Measurements from ENCODE around the gene ABCA1. TPM values are rescaled to one million over a fixed set of nuclear protein-coding genes. Genes with fewer than 3 reads are reported as not detected.

Gene ABCA1
- total and polyA plus RNA-seq, 2 donors (not counting 1 experiment from before 2014, with no cell fraction given) = 11.5 to 60.4 TPM

DNA sequence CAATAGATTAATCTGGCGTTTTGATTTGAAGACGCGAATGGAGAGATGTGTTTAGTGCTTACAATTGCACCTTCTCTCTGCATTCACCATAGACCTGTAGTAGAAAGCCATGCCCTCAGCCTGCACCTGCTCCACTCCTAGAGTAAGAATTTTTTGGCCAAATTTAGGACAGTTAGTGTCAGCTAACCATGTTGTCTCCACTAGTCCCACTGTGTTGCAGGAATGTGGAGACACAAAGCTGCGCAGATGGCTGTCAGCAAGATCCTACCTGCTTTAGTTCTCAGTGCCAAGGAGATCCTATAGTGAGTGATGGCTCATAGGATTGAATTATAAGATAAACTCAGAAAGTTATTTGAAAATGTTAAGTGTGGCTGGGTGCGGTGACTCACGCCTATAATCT is 35.1 kb upstream of the ABCA1 start:
- Histone ChIP-seq H3K36me3 (ENCODE audit: control insufficient read depth, insufficient read depth, low read length) (no peaks in the 10 kb centered on the region), H3K9me3 (ENCODE audit: control insufficient read depth, insufficient read depth, low read depth, low read length) (no peaks in the 10 kb centered on the region), H2AFZ (ENCODE audit: low read length) (no peak overlapping the region), H3K9ac (ENCODE audit: insufficient read depth, low read length) (no peak overlapping the region), H3K4me1 (ENCODE audit: control insufficient read depth, extremely low read depth, insufficient read depth, low read length) (peaks cover 3% of the 10 kb centered on the region), H3K4me3 (replicated peaks in 1 of 4; ENCODE audit: control extremely low read depth in 1 of 4, insufficient read depth in 1 of 4, low read depth in 3 of 4, low read length in 4 of 4) (no peak overlapping the region), H3K4me2 (ENCODE audit: extremely low read depth, insufficient read depth, low read length) (no peak overlapping the region), H3K27me3 (ENCODE audit: control insufficient read depth, insufficient read depth, low read length) (no peaks in the 10 kb centered on the region), H3K27ac (ENCODE audit: insufficient read depth, low read length) (no peak overlapping the region), H3K79me2 (ENCODE audit: control insufficient read depth, insufficient read depth, low read length) (no peaks in the 10 kb centered on the region), H4K20me1 (ENCODE audit: control insufficient read depth, extremely low read depth, insufficient read depth, low read length) (no peaks in the 10 kb centered on the region)
- no peak for DNase-seq (ENCODE audit: low read depth in 2 of 2)
- TF ChIP-seq, protein P1, sequence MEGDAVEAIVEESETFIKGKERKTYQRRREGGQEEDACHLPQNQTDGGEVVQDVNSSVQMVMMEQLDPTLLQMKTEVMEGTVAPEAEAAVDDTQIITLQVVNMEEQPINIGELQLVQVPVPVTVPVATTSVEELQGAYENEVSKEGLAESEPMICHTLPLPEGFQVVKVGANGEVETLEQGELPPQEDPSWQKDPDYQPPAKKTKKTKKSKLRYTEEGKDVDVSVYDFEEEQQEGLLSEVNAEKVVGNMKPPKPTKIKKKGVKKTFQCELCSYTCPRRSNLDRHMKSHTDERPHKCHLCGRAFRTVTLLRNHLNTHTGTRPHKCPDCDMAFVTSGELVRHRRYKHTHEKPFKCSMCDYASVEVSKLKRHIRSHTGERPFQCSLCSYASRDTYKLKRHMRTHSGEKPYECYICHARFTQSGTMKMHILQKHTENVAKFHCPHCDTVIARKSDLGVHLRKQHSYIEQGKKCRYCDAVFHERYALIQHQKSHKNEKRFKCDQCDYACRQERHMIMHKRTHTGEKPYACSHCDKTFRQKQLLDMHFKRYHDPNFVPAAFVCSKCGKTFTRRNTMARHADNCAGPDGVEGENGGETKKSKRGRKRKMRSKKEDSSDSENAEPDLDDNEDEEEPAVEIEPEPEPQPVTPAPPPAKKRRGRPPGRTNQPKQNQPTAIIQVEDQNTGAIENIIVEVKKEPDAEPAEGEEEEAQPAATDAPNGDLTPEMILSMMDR (conservative IDR thresholded peaks at IDR 0.05 in 1 of 2, IDR thresholded peaks at IDR 0.05 in 1 of 2; ENCODE audit: low read depth in 1 of 2, low read length in 2 of 2) = no peak
- TF ChIP-seq EZH2 (IDR thresholded peaks at IDR 0.05; ENCODE audit: low read length, missing control alignments) = no peak

DNA sequence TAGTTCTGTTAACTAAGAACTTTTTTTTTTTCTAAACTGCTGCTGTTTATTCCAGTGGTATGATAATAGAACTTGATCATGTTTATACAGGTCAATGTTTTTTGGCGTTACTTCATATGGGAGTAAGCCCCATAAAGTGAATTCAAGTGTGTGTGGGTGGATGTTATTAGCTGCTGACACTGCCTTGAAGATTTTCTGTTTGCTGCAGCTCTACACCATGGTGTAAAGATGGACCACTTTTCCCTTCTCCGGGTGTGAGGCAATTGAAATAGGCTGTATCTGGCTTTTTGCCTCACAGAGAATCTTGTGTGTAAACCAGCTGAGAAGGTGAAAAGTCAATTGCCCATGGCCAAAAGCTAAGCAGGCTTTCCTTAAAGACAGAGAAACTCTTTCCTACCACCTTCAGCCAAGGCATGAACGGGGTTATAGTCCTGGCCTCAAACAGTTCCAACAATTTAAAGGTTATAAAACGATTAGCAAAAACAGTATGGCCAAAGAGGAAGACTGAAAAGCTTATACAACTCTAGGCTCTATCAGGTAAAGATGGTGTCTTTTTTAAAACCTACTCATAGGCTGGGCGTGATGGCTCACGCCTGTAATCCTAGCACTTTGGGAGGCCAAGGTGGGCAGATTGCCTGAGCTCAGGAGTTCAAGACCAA is 33.9 kb upstream of the ABCA1 start:
- H3K4me1 ChIP-seq (ENCODE audit: control insufficient read depth, extremely low read depth, insufficient read depth, low read length) = peaks cover 3% of the 10 kb centered on the region
- H3K27me3 ChIP-seq (ENCODE audit: control insufficient read depth, insufficient read depth, low read length) = no peaks in the 10 kb centered on the region
- H2AFZ ChIP-seq (ENCODE audit: low read length) = no peak overlapping the region
- no peak for TF ChIP-seq EZH2 (IDR thresholded peaks at IDR 0.05; ENCODE audit: low read length, missing control alignments)
- TF ChIP-seq, protein P1 (conservative IDR thresholded peaks at IDR 0.05 in 1 of 2, IDR thresholded peaks at IDR 0.05 in 1 of 2; ENCODE audit: low read depth in 1 of 2, low read length in 2 of 2) = no peak
- H3K27ac ChIP-seq (ENCODE audit: insufficient read depth, low read length) = no peak overlapping the region
- H3K9me3 ChIP-seq (ENCODE audit: control insufficient read depth, insufficient read depth, low read depth, low read length) = no peaks in the 10 kb centered on the region
- no peaks in the 10 kb centered on the region for H3K36me3 ChIP-seq (ENCODE audit: control insufficient read depth, insufficient read depth, low read length)
- H4K20me1 ChIP-seq (ENCODE audit: control insufficient read depth, extremely low read depth, insufficient read depth, low read length) = no peaks in the 10 kb centered on the region
- peak in 1 of 2 donors; percentile 51 for DNase-seq (ENCODE audit: low read depth in 2 of 2)
- peak overlapping the region; percentile 40 for H3K4me2 ChIP-seq (ENCODE audit: extremely low read depth, insufficient read depth, low read length)
- H3K4me3 ChIP-seq (replicated peaks in 1 of 4; ENCODE audit: control extremely low read depth in 1 of 4, insufficient read depth in 1 of 4, low read depth in 3 of 4, low read length in 4 of 4) = no peak overlapping the region
- no peaks in the 10 kb centered on the region for H3K79me2 ChIP-seq (ENCODE audit: control insufficient read depth, insufficient read depth, low read length)
- no peak overlapping the region for H3K9ac ChIP-seq (ENCODE audit: insufficient read depth, low read length)

DNA sequence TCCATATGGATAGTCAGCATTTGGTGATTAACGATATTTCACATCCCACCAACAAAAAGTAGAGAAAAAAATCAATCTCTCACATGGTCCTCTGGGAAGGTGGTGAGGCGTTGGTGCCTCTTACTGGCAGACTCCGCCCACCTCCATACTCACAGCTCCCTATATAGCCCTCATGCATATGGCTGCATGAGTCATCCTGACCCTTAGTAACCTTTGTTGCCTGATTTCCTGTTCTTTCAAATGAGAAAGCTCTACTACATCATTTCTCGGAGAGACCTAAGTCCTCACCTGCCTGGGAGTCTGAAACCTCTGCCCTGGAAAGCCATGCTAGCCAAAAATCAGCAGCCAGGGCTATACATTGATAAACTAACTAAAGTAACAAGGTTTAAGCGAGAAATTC is 33.3 kb upstream of the ABCA1 start:
- H4K20me1 ChIP-seq (ENCODE audit: control insufficient read depth, extremely low read depth, insufficient read depth, low read length) = no peaks in the 10 kb centered on the region
- no peak overlapping the region for H3K9ac ChIP-seq (ENCODE audit: insufficient read depth, low read length)
- H3K4me1 ChIP-seq (ENCODE audit: control insufficient read depth, extremely low read depth, insufficient read depth, low read length) = peaks cover 3% of the 10 kb centered on the region
- H3K27me3 ChIP-seq (ENCODE audit: control insufficient read depth, insufficient read depth, low read length) = no peaks in the 10 kb centered on the region
- H3K79me2 ChIP-seq (ENCODE audit: control insufficient read depth, insufficient read depth, low read length) = no peaks in the 10 kb centered on the region
- no peaks in the 10 kb centered on the region for H3K9me3 ChIP-seq (ENCODE audit: control insufficient read depth, insufficient read depth, low read depth, low read length)
- no peaks in the 10 kb centered on the region for H3K36me3 ChIP-seq (ENCODE audit: control insufficient read depth, insufficient read depth, low read length)
- no peak overlapping the region for H3K4me3 ChIP-seq (replicated peaks in 1 of 4; ENCODE audit: control extremely low read depth in 1 of 4, insufficient read depth in 1 of 4, low read depth in 3 of 4, low read length in 4 of 4)
- peak; percentile 58 to 84 for DNase-seq (ENCODE audit: low read depth in 2 of 2)
- peak overlapping the region; percentile 40 for H3K4me2 ChIP-seq (ENCODE audit: extremely low read depth, insufficient read depth, low read length)
- H2AFZ ChIP-seq (ENCODE audit: low read length) = no peak overlapping the region
- no peak overlapping the region for H3K27ac ChIP-seq (ENCODE audit: insufficient read depth, low read length)
- TF ChIP-seq, protein P1 (conservative IDR thresholded peaks at IDR 0.05 in 1 of 2, IDR thresholded peaks at IDR 0.05 in 1 of 2; ENCODE audit: low read depth in 1 of 2, low read length in 2 of 2) = no peak

Measured in fibroblast of lung (primary cell).